GM21423 (cell line): ENCODE data around the gene CAND1.
"Not testable (repeated sequence)": the region's sequence is repeated elsewhere in the genome, so short reads cannot be mapped to it uniquely, and the experiment has no call there.

ENCODE experiments used
- ATAC-seq: cut with Tn5 transposase; IDR thresholded peaks from one replicate; pipeline ENCODE4 v1.9.1; 2021; ENCODE audit warnings: mild to moderate bottlenecking, moderate library complexity; ENCODE audit not compliant: unreplicated experiment

Gene CAND1

GRCh38 chr12:67339530-67339929, 70.4 kb downstream of the CAND1 start:
- no peak for ATAC-seq

GRCh38 chr12:67341086-67341485, 71.9 kb downstream of the CAND1 start:
- not testable (repeated sequence) for ATAC-seq

- no peak for ATAC-seq
Observed at GRCh38 chr12:67344979-67345710, 76.0 kb downstream of the CAND1 start.

- no peak for ATAC-seq
Observed at GRCh38 chr12:67348683-67349082, 79.5 kb downstream of the CAND1 start.

- no peak for ATAC-seq
Observed at GRCh38 chr12:67352682-67353081, 83.5 kb downstream of the CAND1 start.

- ATAC-seq = no peak
Observed at GRCh38 chr12:67354322-67354721, 85.2 kb downstream of the CAND1 start.

GRCh38 chr12:67354966-67355365, 85.8 kb downstream of the CAND1 start:
- ATAC-seq = no peak

GRCh38 chr12:67355428-67356379, 86.5 kb downstream of the CAND1 start:
- no peak for ATAC-seq

GRCh38 chr12:67356380-67356774, 87.2 kb downstream of the CAND1 start:
- ATAC-seq = no peak

- no peak for ATAC-seq
Observed at GRCh38 chr12:67357376-67358125, 88.4 kb downstream of the CAND1 start.

- ATAC-seq = no peak
Observed at GRCh38 chr12:67358781-67359338, 89.7 kb downstream of the CAND1 start.

GRCh38 chr12:67362526-67362925, 93.4 kb downstream of the CAND1 start:
- no peak for ATAC-seq

- no peak for ATAC-seq
Observed at GRCh38 chr12:67364228-67364627, 95.1 kb downstream of the CAND1 start.

- ATAC-seq = no peak
Observed at GRCh38 chr12:67365131-67365530, 96.0 kb downstream of the CAND1 start.

- ATAC-seq = no peak
Observed at GRCh38 chr12:67367843-67368242, 98.7 kb downstream of the CAND1 start.
